CD14-positive monocyte (primary cell): ENCODE measurements around the gene ZDHHC24. TPM values are rescaled to one million over a fixed set of nuclear protein-coding genes. Genes with fewer than 3 reads are reported as not detected.
"Not testable (repeated sequence)": the region's sequence is repeated elsewhere in the genome, so short reads cannot be mapped to it uniquely, and the experiment has no call there.

Experiments
- DNase-seq, 3 donors: peaks; one replicate each; pipeline ENCODE4 v3.0.0-alpha.2; 2011 to 2022
- H2AFZ ChIP-seq: 2 replicates; pipeline ENCODE4 v1.6.0; 2012; ENCODE audit warnings: mild to moderate bottlenecking, low read depth, low read length, inconsistent platforms; ENCODE audit not compliant: insufficient read depth, poor library complexity, severe bottlenecking
- H3K27ac ChIP-seq, 2 donors: 1 replicate in 1 of 2; 2 replicates in 1 of 2; pipeline ENCODE4 v1.5.1; 2012 to 2013; ENCODE audit warnings: low read length in 2 of 2, control low read depth in 1 of 2, inconsistent platforms in 1 of 2, low read depth in 1 of 2, mild to moderate bottlenecking in 1 of 2
- H3K27me3 ChIP-seq, 2 donors: one replicate each; pipeline versions ENCODE4 v1.6.0 to v1.6.1; 2011 to 2013; ENCODE audit warnings: low read length in 2 of 2; ENCODE audit not compliant: control insufficient read depth in 2 of 2, insufficient read depth in 2 of 2
- H3K36me3 ChIP-seq, 2 donors: replicated peaks in 1 of 2; 1 replicate in 1 of 2; 2 replicates in 1 of 2; pipeline versions ENCODE4 v1.5.1 to v1.6.1; 2012 to 2013; ENCODE audit warnings: low read length in 2 of 2, control low read depth in 1 of 2, inconsistent platforms in 1 of 2, mild to moderate bottlenecking in 1 of 2; ENCODE audit not compliant: insufficient read depth in 2 of 2, control insufficient read depth in 1 of 2
- H3K4me1 ChIP-seq, 2 donors: 1 replicate in 1 of 2; 2 replicates in 1 of 2; pipeline versions ENCODE4 v1.5.1 to v1.6.1; 2012 to 2013; ENCODE audit warnings: low read length in 2 of 2, control low read depth in 1 of 2, inconsistent platforms in 1 of 2, mild to moderate bottlenecking in 1 of 2, moderate library complexity in 1 of 2; ENCODE audit not compliant: insufficient read depth in 2 of 2, control insufficient read depth in 1 of 2
- H3K4me2 ChIP-seq: replicated peaks from 2 replicates; pipeline ENCODE3; 2012; ENCODE audit warnings: low read length, moderate library complexity, mild to moderate bottlenecking; ENCODE audit not compliant: poor library complexity, severe bottlenecking; ENCODE audit errors: extremely low read depth
- H3K4me3 ChIP-seq, 3 experiments: fragments of 200-600 bp in 1 of 3; sonication (generic) in 1 of 3; replicated peaks in 1 of 3; 1 replicate in 2 of 3; 2 replicates in 1 of 3; pipeline ENCODE4 v1.5.1; 2011 to 2013; ENCODE audit warnings: low read length in 3 of 3, mild to moderate bottlenecking in 3 of 3, control low read depth in 2 of 3, low read depth in 2 of 3, inconsistent platforms in 1 of 3, moderate library complexity in 1 of 3
- H3K79me2 ChIP-seq: 2 replicates; pipeline ENCODE4 v1.6.0; 2012; ENCODE audit warnings: mild to moderate bottlenecking, control low read depth, inconsistent platforms, low read length, moderate library complexity; ENCODE audit not compliant: insufficient read depth
- H3K9ac ChIP-seq: 2 replicates; pipeline ENCODE4 v1.6.0; 2017; ENCODE audit warnings: low read length, mild to moderate bottlenecking; ENCODE audit not compliant: insufficient read depth, poor library complexity, severe bottlenecking
- H3K9me3 ChIP-seq, 2 donors: replicated peaks in 1 of 2; 1 replicate in 1 of 2; 2 replicates in 1 of 2; pipeline versions ENCODE4 v1.5.1 to v1.6.1; 2012 to 2013; ENCODE audit warnings: low read length in 2 of 2, control low read depth in 1 of 2; ENCODE audit not compliant: control insufficient read depth in 1 of 2, insufficient read depth in 1 of 2
- H4K20me1 ChIP-seq: 2 replicates; pipeline ENCODE4 v1.6.0; 2012; ENCODE audit warnings: mild to moderate bottlenecking, low read length, control low read depth, moderate library complexity; ENCODE audit not compliant: insufficient read depth
- H3K27ac Mint-ChIP-seq, 7 donors: one replicate each; pipeline ENCODE4 v1.8.0; 2020; ENCODE audit warnings: mild to moderate bottlenecking in 7 of 7, mixed read lengths in 7 of 7, moderate library complexity in 6 of 7, inconsistent platforms in 2 of 7
- H3K27me3 Mint-ChIP-seq, 3 donors: one replicate each; pipeline ENCODE4 v1.8.0; 2021 to 2022; ENCODE audit warnings: low read depth in 3 of 3, mild to moderate bottlenecking in 3 of 3, mixed read lengths in 3 of 3, moderate library complexity in 3 of 3, inconsistent platforms in 1 of 3
- H3K36me3 Mint-ChIP-seq, 2 donors: one replicate each; pipeline ENCODE4 v1.8.0; 2020; ENCODE audit warnings: mixed read lengths in 2 of 2, inconsistent platforms in 1 of 2, mild to moderate bottlenecking in 1 of 2
- H3K4me1 Mint-ChIP-seq: one replicate; pipeline ENCODE4 v1.8.0; 2020; ENCODE audit warnings: mild to moderate bottlenecking, mixed read lengths
- H3K4me3 Mint-ChIP-seq, 2 donors: one replicate each; pipeline ENCODE4 v1.8.0; 2020; ENCODE audit warnings: mild to moderate bottlenecking in 2 of 2, mixed read lengths in 2 of 2, moderate library complexity in 1 of 2
- H3K9me3 Mint-ChIP-seq, 7 donors: one replicate each; pipeline ENCODE4 v1.8.0; 2020 to 2022; ENCODE audit warnings: mixed read lengths in 7 of 7, mild to moderate bottlenecking in 6 of 7, moderate library complexity in 6 of 7, inconsistent platforms in 2 of 7
- CTCF ChIP-seq: fragments of 200-600 bp; IDR thresholded peaks from one replicate; pipeline ENCODE4 v1.8.0; 2022; ENCODE audit warnings: antibody characterized with exemption, mild to moderate bottlenecking
- WGBS: methylation state at CpG from one replicate; pipeline ENCODE4 v1.1.5; 2013; ENCODE audit warnings: missing lambda C conversion rate; ENCODE audit not compliant: insufficient coverage; 5-methylcytosine and 5-hydroxymethylcytosine counted together
- intact Hi-C, 2 donors: fragments of 100-400 bp; cut with micrococcal nuclease; formaldehyde crosslinking; loops; one replicate each; pipeline versions ENCODE4 v1.15.0 to v1.15.1; 2023
- polyA plus RNA-seq, 3 donors: library from polyadenylated mRNA; depleted of rRNA in 1 of 3; unstranded in 2 of 3; stranded (reverse) in 1 of 3; fragments of 300-500 nt in 2 of 3; fragments of >200 nt in 1 of 3; fragmentation: Illumina TruSeq in 2 of 3; gene quantifications; 1 replicate in 2 of 3; 2 replicates in 1 of 3; pipeline ENCODE4 v1.2.3, GENCODE V29; 2012 to 2021

ZDHHC24 gene
- polyA plus RNA-seq, 3 donors = 10.9 to 14.0 (median 11.9) TPM

- Mint-ChIP-seq H3K4me3 (no peak overlapping the region), H3K4me1 (peaks cover 20% of the 10 kb centered on the region), H3K27me3 (peaks cover 0 to 6% (median 2%) of the 10 kb centered on the region in 3 donors), H3K9me3 (peaks cover 0 to 9% (median 0%) of the 10 kb centered on the region in 7 donors), H3K27ac (no peak overlapping the region), H3K36me3 (peaks cover 0 to 5% of the 10 kb centered on the region in 2 donors)
- intact Hi-C loops = loop anchor here (5.0 to 10.0 kb wide), 2 partner anchors 87 to 245 kb away; partner anchors contain the start of gene RBM4B (in 1 of the 2)
- H3K27me3 ChIP-seq = no peaks in the 10 kb centered on the region
- peaks cover 13% of the 10 kb centered on the region for H3K79me2 ChIP-seq
- no peak for TF ChIP-seq CTCF
- H3K4me1 ChIP-seq = peaks cover 14 to 27% of the 10 kb centered on the region in 2 donors
- no peaks in the 10 kb centered on the region for H4K20me1 ChIP-seq
- DNase-seq = no peak
- no peak overlapping the region for H3K9ac ChIP-seq
- no peak overlapping the region for H2AFZ ChIP-seq
- H3K36me3 ChIP-seq = no peaks in the 10 kb centered on the region
- H3K4me3 ChIP-seq = no peak overlapping the region
- H3K4me2 ChIP-seq = no peak overlapping the region
- no peak overlapping the region for H3K27ac ChIP-seq
- WGBS = no CpG with 5 or more reads among the region's 7 CpGs
- no peaks in the 10 kb centered on the region for H3K9me3 ChIP-seq
Observed at GRCh38 chr11:66589996-66590675, 44.3 kb upstream of the ZDHHC24 start.

- not testable (repeated sequence) for H3K4me3 ChIP-seq, H3K36me3 Mint-ChIP-seq, H3K9ac ChIP-seq, H3K27ac Mint-ChIP-seq, DNase-seq, H2AFZ ChIP-seq, H3K4me3 Mint-ChIP-seq, H3K27me3 ChIP-seq, H4K20me1 ChIP-seq, H3K27me3 Mint-ChIP-seq, H3K4me2 ChIP-seq, H3K27ac ChIP-seq, H3K36me3 ChIP-seq, H3K79me2 ChIP-seq, H3K9me3 ChIP-seq, H3K9me3 Mint-ChIP-seq
- intact Hi-C loops = loop anchor here in 1 of 2 donors (10.0 kb wide), 1 partner anchor 245 kb away; no protein-coding TSS in a partner anchor
- H3K4me1 Mint-ChIP-seq = peaks cover 14% of the 10 kb centered on the region
- WGBS = no CpG with 5 or more reads among the region's 2 CpGs
- H3K4me1 ChIP-seq = peaks cover 14 to 19% of the 10 kb centered on the region in 2 donors
Observed at GRCh38 chr11:66589315-66589714, 43.5 kb upstream of the ZDHHC24 start.
